22Rv1 (cell line): ENCODE measurements around the gene PEX11A.

Source experiments
- CTCF ChIP-seq: fragments of 450-650 bp; IDR thresholded peaks from 2 replicates; pipeline ENCODE4 v1.5.1; 2017; ENCODE audit warnings: mild to moderate bottlenecking
- ZFX ChIP-seq: fragments of 450-650 bp; IDR thresholded peaks from 2 replicates; pipeline ENCODE4 v1.6.1; 2017; ENCODE audit warnings: antibody characterized with exemption, borderline replicate concordance

GRCh38 chr15:89642106-89642505, 48.4 kb downstream of the PEX11A start:
- TF ChIP-seq CTCF (no peak), ZFX (no peak)
